Common myeloid progenitor, CD34-positive (primary cell): Measurements from ENCODE around the gene BSND.

Experiments
- CTCF ChIA-PET: fragments of 350-600 bp; sonication (Branson Sonifier 250); formaldehyde crosslinking; loops from one replicate; lab custom pipeline; 2021; ENCODE audit warnings: antibody characterized with exemption; lab: Charles Lee
- POLR2A ChIA-PET: fragments of 350-600 bp; sonication (Branson Sonifier 250); formaldehyde crosslinking; loops from one replicate; lab custom pipeline; 2021; ENCODE audit warnings: antibody characterized with exemption; lab: Charles Lee
- DNase-seq, 3 donors: peaks; one replicate each; pipeline versions ENCODE4 v3.0.0 to v3.0.0-alpha.2; 2013
- H3K27ac ChIP-seq, 2 experiments: 1 replicate in 1 of 2; 2 replicates in 1 of 2; pipeline ENCODE4 v1.7.0; 2013; ENCODE audit warnings: inconsistent platforms in 2 of 2, low read length in 2 of 2, mild to moderate bottlenecking in 2 of 2, low read depth in 1 of 2, moderate library complexity in 1 of 2; ENCODE audit not compliant: severe bottlenecking in 2 of 2, insufficient read depth in 1 of 2, poor library complexity in 1 of 2
- H3K27me3 ChIP-seq, 5 experiments: replicated peaks in 2 of 5; 1 replicate in 3 of 5; 2 replicates in 2 of 5; pipeline versions ENCODE4 v1.6.1 to v1.7.0; 2013; ENCODE audit warnings: low read length in 4 of 5, mild to moderate bottlenecking in 2 of 5, moderate library complexity in 2 of 5, inconsistent platforms in 1 of 5; ENCODE audit not compliant: insufficient read depth in 5 of 5, control insufficient read depth in 4 of 5
- H3K36me3 ChIP-seq, 4 experiments: 1 replicate in 2 of 4; 2 replicates in 2 of 4; pipeline versions ENCODE4 v1.6.1 to v1.7.0; 2013; ENCODE audit warnings: low read length in 3 of 4, control low read depth in 1 of 4, mild to moderate bottlenecking in 1 of 4; ENCODE audit not compliant: control insufficient read depth in 4 of 4, insufficient read depth in 4 of 4
- H3K4me1 ChIP-seq, 4 experiments: 1 replicate in 3 of 4; 2 replicates in 1 of 4; pipeline versions ENCODE4 v1.6.1 to v1.7.1; 2013; ENCODE audit warnings: low read length in 3 of 4, mild to moderate bottlenecking in 3 of 4, control low read depth in 1 of 4, inconsistent platforms in 1 of 4, moderate library complexity in 1 of 4; ENCODE audit not compliant: control insufficient read depth in 4 of 4, insufficient read depth in 4 of 4; ENCODE audit errors: control extremely low read depth in 1 of 4
- H3K4me3 ChIP-seq, 7 experiments: 1 replicate in 4 of 7; 2 replicates in 3 of 7; pipeline versions ENCODE4 v1.5.1 to v1.7.0; 2013; ENCODE audit warnings: mild to moderate bottlenecking in 7 of 7, low read length in 6 of 7, moderate library complexity in 6 of 7, inconsistent platforms in 2 of 7, low read depth in 2 of 7, control low read depth in 1 of 7; ENCODE audit not compliant: insufficient read depth in 4 of 7, control insufficient read depth in 1 of 7; ENCODE audit errors: extremely low read depth in 1 of 7
- H3K9me3 ChIP-seq, 5 experiments: 1 replicate in 4 of 5; 2 replicates in 1 of 5; pipeline versions ENCODE4 v1.6.1 to v1.7.1; 2013; ENCODE audit warnings: low read length in 4 of 5, mild to moderate bottlenecking in 2 of 5, inconsistent platforms in 1 of 5, low read depth in 1 of 5, moderate library complexity in 1 of 5; ENCODE audit not compliant: control insufficient read depth in 4 of 5, insufficient read depth in 2 of 5; ENCODE audit errors: control extremely low read depth in 1 of 5
- WGBS: methylation state at CpG from one replicate; pipeline ENCODE4 v1.1.5; 2013; ENCODE audit not compliant: insufficient coverage; 5-methylcytosine and 5-hydroxymethylcytosine counted together

BSND gene

DNA sequence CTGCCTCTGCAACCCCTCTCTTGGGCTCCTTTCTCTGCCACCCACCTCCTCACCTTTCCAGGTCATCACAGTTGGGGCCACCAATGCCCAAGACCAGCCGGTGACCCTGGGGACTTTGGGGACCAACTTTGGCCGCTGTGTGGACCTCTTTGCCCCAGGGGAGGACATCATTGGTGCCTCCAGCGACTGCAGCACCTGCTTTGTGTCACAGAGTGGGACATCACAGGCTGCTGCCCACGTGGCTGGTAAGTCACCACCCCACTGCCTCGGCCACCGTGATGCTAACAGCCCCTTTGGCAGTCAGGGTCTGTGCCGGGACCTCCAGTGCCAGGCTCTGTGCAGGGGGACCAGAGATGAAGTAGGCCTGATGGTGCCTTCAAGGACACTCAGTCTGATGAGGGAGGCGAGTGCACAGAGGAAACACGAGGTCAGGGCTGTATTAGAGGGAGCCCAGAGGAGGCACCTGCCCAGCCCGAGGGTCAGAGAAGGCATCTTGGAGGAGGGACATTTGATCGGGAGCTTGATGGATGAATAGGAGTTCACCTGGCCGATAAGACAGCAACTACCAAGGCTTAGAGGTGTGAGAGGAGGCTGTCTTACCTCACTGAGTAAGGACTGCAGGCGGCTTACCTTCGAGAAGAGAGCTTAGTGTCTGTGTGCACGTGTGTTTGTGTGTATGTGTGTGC, 58.7 kb downstream of the BSND start:
- WGBS, result 98% methylated on average over 12 of the region's 15 CpGs
- Histone ChIP-seq H3K27ac (no peak overlapping the region), H3K4me3 (no peak overlapping the region), H3K9me3 (no peaks in the 10 kb centered on the region), H3K36me3 (no peaks in the 10 kb centered on the region), H3K27me3 (no peaks in the 10 kb centered on the region), H3K4me1 (no peaks in the 10 kb centered on the region)
- no peak for DNase-seq
- POLR2A ChIA-PET, result no interaction called here
- CTCF ChIA-PET, result no interaction called here

DNA sequence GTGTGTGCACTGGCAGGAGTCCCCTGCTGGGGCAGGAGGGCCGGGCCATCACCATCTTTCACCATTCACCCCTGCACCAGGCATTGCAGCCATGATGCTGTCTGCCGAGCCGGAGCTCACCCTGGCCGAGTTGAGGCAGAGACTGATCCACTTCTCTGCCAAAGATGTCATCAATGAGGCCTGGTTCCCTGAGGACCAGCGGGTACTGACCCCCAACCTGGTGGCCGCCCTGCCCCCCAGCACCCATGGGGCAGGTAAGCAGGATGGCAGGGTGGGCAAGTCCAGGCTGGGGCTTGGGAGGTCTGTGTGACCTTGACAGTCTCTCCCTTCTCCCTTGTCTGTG, 59.2 kb downstream of the BSND start:
- 98% methylated on average over 6 of the region's 6 CpGs for WGBS
- no peak for DNase-seq
- Histone ChIP-seq H3K27me3 (no peaks in the 10 kb centered on the region), H3K4me1 (no peaks in the 10 kb centered on the region), H3K9me3 (no peaks in the 10 kb centered on the region), H3K36me3 (no peaks in the 10 kb centered on the region), H3K4me3 (no peak overlapping the region), H3K27ac (no peak overlapping the region)
- ChIA-PET CTCF (no interaction called here), POLR2A (no interaction called here)

DNA sequence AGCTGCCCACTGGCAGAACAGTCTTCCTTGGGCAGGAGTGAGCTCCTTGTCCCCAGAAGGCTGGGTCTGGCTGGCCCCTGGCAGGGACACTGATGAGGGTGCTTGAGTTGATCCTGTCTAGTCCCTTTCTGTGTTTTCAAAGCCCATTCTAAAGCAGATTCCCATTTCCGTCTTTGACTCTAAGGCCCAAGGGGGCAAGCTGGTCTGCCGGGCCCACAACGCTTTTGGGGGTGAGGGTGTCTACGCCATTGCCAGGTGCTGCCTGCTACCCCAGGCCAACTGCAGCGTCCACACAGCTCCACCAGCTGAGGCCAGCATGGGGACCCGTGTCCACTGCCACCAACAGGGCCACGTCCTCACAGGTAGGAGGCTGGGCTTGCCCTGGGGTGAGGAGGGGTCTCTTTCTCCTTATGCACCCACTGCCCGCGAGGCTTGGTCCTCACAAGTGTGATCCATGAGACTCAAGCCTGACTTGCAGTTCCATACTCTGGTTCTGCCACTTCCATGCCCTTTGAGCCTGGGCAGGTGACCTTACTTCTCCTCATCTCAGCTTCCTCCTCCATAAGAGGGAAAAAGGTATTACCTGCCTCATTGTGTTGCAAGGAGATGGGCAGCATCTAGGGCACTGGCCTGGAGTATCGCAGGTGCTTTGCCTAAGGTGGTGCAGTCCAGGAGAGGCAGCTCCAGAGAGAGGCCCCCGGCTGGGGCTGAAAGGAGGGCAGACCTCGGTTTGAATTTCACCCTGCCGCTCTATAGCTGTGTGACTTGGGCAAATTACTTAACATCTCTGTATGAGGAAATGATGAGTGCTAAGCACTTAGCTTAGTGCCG, 60.8 kb downstream of the BSND start:
- no peaks in the 10 kb centered on the region for H3K4me1 ChIP-seq
- H3K27me3 ChIP-seq, result no peaks in the 10 kb centered on the region
- H3K4me3 ChIP-seq, result no peak overlapping the region
- no peak for DNase-seq
- CTCF ChIA-PET, result interaction anchor here (1.6 kb wide), 1 partner anchor 12 kb away, joined by 3 read pairs; no protein-coding TSS in a partner anchor
- no peaks in the 10 kb centered on the region for H3K9me3 ChIP-seq
- 92% methylated on average over 14 of the region's 14 CpGs for WGBS
- H3K27ac ChIP-seq, result no peak overlapping the region
- H3K36me3 ChIP-seq, result no peaks in the 10 kb centered on the region
- POLR2A ChIA-PET, result no interaction called here

DNA sequence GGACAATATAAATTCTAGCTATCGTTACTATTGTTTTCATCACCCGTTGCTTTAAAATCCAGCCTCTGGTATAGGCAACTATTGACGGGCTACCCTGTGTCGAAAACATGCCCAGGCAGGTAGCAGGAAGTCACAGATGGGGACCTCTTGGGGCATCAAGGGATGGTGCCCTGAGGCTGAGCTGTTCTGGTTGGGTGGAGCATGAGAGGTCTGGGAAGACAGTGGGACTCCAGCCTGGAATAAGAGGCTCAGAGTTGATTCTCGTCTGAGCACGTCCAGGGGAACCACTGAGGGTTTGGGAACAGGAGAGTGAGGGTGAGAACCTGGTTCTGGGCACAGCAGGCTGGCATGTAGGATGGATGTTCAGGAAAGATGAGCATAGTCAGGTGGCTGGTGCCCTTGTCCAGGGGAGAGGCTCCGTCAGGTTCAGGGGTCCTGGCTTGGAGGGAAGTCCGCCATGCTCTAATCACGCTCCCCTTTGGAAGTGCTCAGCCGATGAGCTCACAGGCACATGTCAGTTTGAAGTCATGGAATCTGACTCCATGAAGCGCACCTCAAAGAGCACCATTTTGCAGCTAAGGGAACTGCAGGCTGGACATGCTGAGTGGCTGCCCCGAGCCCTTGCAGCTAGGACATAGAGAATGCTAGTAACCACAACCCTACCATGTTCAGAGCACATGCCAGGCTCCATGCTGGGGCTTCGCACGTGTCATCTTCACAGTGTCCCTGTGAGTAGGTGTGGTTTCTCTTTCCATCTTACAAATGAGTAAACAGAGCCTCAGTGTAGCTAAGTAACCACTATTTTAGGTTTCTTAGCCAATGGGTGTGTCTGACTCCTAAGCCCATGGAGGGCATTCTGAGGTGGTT, 61.6 kb downstream of the BSND start:
- no peaks in the 10 kb centered on the region for H3K9me3 ChIP-seq

DNA sequence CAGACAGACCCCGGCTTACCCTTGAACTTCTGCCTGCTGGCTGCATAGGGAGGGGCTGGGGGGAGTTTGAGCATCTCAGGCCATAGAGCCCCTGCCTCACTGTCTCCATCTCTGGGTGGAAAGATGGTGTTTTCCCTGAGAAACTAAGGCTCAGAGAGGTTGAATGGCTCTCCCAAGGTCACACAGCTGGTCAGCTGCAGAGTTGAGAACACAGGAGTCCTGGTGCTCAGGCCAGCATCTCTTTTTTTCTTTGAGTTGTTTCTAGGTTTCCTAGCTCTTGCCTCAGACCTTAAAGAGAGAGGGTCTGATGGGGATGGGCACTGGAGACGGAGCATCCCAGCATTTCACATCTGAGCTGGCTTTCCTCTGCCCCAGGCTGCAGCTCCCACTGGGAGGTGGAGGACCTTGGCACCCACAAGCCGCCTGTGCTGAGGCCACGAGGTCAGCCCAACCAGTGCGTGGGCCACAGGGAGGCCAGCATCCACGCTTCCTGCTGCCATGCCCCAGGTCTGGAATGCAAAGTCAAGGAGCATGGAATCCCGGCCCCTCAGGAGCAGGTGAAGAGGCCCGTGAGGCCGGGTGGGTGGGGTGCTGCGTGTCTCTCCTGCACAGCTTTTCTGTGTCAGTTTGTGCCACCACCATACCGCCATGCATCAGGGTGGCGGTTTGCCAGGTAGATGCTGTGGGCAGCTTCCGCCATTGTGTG, 62.4 kb downstream of the BSND start:
- H3K36me3 ChIP-seq, result peaks cover 0 to 4% (median 0%) of the 10 kb centered on the region in 4 experiments
- 90% methylated on average over 12 of the region's 13 CpGs for WGBS
- no peaks in the 10 kb centered on the region for H3K9me3 ChIP-seq
- H3K27me3 ChIP-seq, result no peaks in the 10 kb centered on the region
- ChIA-PET CTCF (interaction anchor here (1.3 kb wide), 1 partner anchor 116 kb away, joined by 3 read pairs; no protein-coding TSS in a partner anchor), POLR2A (no interaction called here)
- H3K4me3 ChIP-seq, result no peak overlapping the region
- DNase-seq, result no peak
- no peaks in the 10 kb centered on the region for H3K4me1 ChIP-seq
- H3K27ac ChIP-seq, result no peak overlapping the region

More for the DNA sequence above, 61.6 kb downstream of the BSND start:
- WGBS, result 96% methylated on average over 10 of the region's 14 CpGs
- no peaks in the 10 kb centered on the region for H3K36me3 ChIP-seq
- no peaks in the 10 kb centered on the region for H3K27me3 ChIP-seq
- DNase-seq, result no peak
- POLR2A ChIA-PET, result no interaction called here
- H3K4me1 ChIP-seq, result no peaks in the 10 kb centered on the region
- CTCF ChIA-PET, result interaction anchor here (1.3 kb wide), 1 partner anchor 116 kb away, joined by 3 read pairs; no protein-coding TSS in a partner anchor
- H3K4me3 ChIP-seq, result no peak overlapping the region
- no peak overlapping the region for H3K27ac ChIP-seq
